Neutrophil (primary cell): ENCODE measurements around the gene SCN9A.

Source experiments
- H3K27ac ChIP-seq: fragments of 200-600 bp; sonication (generic); 2 replicates; pipeline ENCODE4 v1.5.1; 2016; ENCODE audit warnings: mild to moderate bottlenecking, moderate library complexity
- H3K27me3 ChIP-seq: fragments of 200-600 bp; sonication (generic); 2 replicates; pipeline ENCODE4 v1.6.0; 2016; ENCODE audit warnings: mild to moderate bottlenecking
- H3K36me3 ChIP-seq: fragments of 200-600 bp; sonication (generic); 2 replicates; pipeline ENCODE4 v1.5.1; 2017
- H3K4me1 ChIP-seq, 2 experiments: fragments of 200-600 bp in 1 of 2; sonication (generic) in 1 of 2; 1 replicate in 1 of 2; 2 replicates in 1 of 2; pipeline versions ENCODE4 v1.5.1 to v1.6.1; 2013 to 2016; ENCODE audit warnings: low read depth in 1 of 2, low read length in 1 of 2, mild to moderate bottlenecking in 1 of 2, moderate library complexity in 1 of 2; ENCODE audit not compliant: control insufficient read depth in 1 of 2, insufficient read depth in 1 of 2
- H3K4me3 ChIP-seq, 2 experiments: fragments of 200-600 bp in 1 of 2; sonication (generic) in 1 of 2; 1 replicate in 1 of 2; 2 replicates in 1 of 2; pipeline ENCODE4 v1.5.1; 2013 to 2016; ENCODE audit warnings: low read depth in 1 of 2, low read length in 1 of 2, mild to moderate bottlenecking in 1 of 2, moderate library complexity in 1 of 2
- H3K9me3 ChIP-seq: fragments of 200-600 bp; sonication (generic); 2 replicates; pipeline ENCODE4 v1.5.1; 2016
- CTCF ChIP-seq: fragments of 200-600 bp; sonication (generic); IDR thresholded peaks from 2 replicates; pipeline ENCODE4 v1.5.1; 2016; ENCODE audit warnings: antibody characterized with exemption

Gene SCN9A

GRCh38 chr2:166293984-166294383, 81.8 kb downstream of the SCN9A start:
- H3K9me3 ChIP-seq: no peaks in the 10 kb centered on the region
- H3K36me3 ChIP-seq: no peaks in the 10 kb centered on the region
- H3K4me3 ChIP-seq: no peak overlapping the region
- TF ChIP-seq CTCF: no peak
- no peaks in the 10 kb centered on the region for H3K27me3 ChIP-seq
- no peak overlapping the region for H3K27ac ChIP-seq
- H3K4me1 ChIP-seq: no peaks in the 10 kb centered on the region

DNA sequence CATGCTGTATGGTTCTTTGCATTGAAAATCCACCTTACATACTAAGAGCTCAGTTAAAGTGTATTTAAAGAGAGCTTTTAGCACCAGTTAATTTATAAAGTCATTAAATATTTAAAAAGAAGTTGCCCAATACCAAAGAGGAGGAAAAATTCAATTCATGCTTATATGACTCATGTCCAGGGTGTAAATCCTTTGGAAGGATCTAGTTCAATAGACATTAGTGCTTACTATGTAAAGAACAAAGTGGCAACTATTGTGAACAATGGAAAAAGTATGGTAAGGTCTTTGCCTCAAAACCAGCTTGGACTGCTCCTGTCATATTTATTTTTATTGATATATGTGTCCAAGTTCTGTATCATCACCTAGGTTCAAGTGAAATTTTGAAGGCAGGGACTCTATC, 90.5 kb downstream of the SCN9A start:
- no peak overlapping the region for H3K4me3 ChIP-seq
- H3K36me3 ChIP-seq: peaks cover 12% of the 10 kb centered on the region
- no peak for TF ChIP-seq CTCF
- no peaks in the 10 kb centered on the region for H3K4me1 ChIP-seq
- no peaks in the 10 kb centered on the region for H3K27me3 ChIP-seq
- H3K9me3 ChIP-seq: no peaks in the 10 kb centered on the region
- H3K27ac ChIP-seq: no peak overlapping the region

DNA sequence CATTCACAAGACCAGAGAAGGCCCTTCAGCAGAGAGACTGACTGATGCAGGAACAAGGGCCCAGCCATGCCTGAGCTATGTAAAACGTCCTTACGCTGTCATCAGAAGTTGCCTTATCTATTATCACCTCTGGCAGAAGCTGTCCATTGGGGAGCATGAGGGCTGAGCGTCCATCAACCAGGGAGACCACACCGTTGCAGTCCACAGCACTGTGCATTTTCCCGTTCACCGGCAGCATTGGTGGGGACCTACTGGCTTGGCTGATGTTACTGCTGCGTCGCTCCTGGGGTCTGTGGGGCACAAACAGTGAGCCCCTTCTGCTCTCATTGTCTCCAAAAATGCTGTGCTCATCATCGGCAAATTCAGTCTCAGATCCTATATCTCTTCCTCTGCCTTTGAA, 91.4 kb downstream of the SCN9A start:
- Histone ChIP-seq H3K9me3 (no peaks in the 10 kb centered on the region), H3K4me3 (no peak overlapping the region), H3K4me1 (no peaks in the 10 kb centered on the region), H3K27ac (no peak overlapping the region), H3K27me3 (no peaks in the 10 kb centered on the region), H3K36me3 (peaks cover 12% of the 10 kb centered on the region)
- no peak for TF ChIP-seq CTCF

GRCh38 chr2:166282154-166282553, 93.6 kb downstream of the SCN9A start:
- TF ChIP-seq CTCF: no peak
- Histone ChIP-seq H3K9me3 (no peaks in the 10 kb centered on the region), H3K27me3 (no peaks in the 10 kb centered on the region), H3K4me1 (no peaks in the 10 kb centered on the region), H3K4me3 (no peak overlapping the region), H3K36me3 (peaks cover 12% of the 10 kb centered on the region), H3K27ac (no peak overlapping the region)

DNA sequence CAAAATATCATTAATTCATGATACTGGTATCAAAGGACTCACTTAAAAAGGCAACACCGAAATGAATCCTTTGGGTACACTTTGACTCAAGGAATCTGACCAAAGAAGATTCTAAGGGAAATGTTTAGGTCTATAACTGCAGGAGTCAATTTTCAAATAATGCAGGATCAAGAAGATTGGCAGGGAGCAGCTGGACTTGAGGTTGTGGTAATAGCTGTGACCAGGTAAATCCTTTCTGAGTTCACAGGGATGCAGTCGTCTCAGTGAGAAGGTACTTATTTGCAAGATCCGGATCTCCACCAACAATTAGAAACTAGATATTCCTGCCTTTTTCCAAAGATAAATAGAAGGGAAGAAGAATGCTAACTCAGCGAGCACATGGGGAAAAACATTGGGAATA, 96.9 kb downstream of the SCN9A start:
- Histone ChIP-seq H3K36me3 (peaks cover 3% of the 10 kb centered on the region), H3K9me3 (no peaks in the 10 kb centered on the region), H3K27ac (no peak overlapping the region), H3K27me3 (no peaks in the 10 kb centered on the region), H3K4me1 (no peaks in the 10 kb centered on the region), H3K4me3 (no peak overlapping the region)
- no peak for TF ChIP-seq CTCF

- no peak for TF ChIP-seq CTCF
- H3K27ac ChIP-seq: no peak overlapping the region
- H3K4me3 ChIP-seq: no peak overlapping the region
- no peaks in the 10 kb centered on the region for H3K4me1 ChIP-seq
- no peaks in the 10 kb centered on the region for H3K9me3 ChIP-seq
- H3K36me3 ChIP-seq: no peaks in the 10 kb centered on the region
- H3K27me3 ChIP-seq: no peaks in the 10 kb centered on the region
Observed at GRCh38 chr2:166270376-166270775, 105.4 kb downstream of the SCN9A start.
